HG02678 (cell line): ENCODE measurements around the gene SPATA25.
"Not testable (repeated sequence)": the region's sequence is repeated elsewhere in the genome, so short reads cannot be mapped to it uniquely, and the experiment has no call there.

Source experiments
- ATAC-seq: cut with Tn5 transposase; IDR thresholded peaks from one replicate; pipeline ENCODE4 v1.9.1; 2021; ENCODE audit warnings: mild to moderate bottlenecking, moderate library complexity; ENCODE audit not compliant: unreplicated experiment

The SPATA25 gene

GRCh38 chr20:45917790-45918141, 30.3 kb upstream of the SPATA25 start:
- ATAC-seq, result no peak

DNA sequence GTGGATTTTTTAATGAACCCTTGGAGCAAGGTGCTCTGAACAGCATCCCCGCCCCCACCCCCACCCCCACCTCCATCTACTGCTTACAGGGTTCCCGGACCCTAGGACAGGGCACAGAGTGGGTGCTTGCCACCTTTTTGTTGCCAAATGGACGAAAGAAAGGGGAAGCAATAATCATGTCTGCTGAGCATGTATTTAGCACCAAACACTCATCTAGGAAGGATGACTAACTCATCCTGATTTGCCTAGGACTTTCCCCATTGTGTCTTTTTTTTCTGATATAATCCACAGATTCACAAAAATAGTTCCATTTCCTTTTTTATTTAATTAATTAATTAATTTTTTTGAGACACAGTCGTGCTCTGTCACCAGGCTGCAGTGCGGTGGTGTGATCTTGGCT, 25.7 kb upstream of the SPATA25 start:
- no peak for ATAC-seq

DNA sequence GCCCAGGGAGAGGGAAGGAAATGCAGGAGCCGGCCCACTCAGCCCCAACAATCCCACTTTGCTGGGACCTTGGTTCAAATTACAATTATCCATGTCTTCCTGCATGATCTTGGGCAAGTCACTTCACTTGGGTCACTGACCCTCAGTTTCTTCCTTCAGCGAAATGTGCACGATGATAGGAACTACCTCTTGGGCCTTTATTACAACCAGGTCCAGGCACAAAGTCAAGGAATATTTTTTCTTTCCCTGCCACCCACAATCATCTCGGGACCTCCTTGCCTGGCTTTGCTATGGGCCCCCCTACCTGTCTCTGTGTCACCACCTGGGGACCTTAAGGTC, 24.9 kb upstream of the SPATA25 start:
- ATAC-seq, result no peak

- no peak for ATAC-seq
Measured at GRCh38 chr20:45911486-45912343, 24.3 kb upstream of the SPATA25 start, which contains the start of gene PLTP. TSS of gene PLTP (minus strand) at chr20:45912155. CDS start at chr20:45911452, 703 bp downstream.

DNA sequence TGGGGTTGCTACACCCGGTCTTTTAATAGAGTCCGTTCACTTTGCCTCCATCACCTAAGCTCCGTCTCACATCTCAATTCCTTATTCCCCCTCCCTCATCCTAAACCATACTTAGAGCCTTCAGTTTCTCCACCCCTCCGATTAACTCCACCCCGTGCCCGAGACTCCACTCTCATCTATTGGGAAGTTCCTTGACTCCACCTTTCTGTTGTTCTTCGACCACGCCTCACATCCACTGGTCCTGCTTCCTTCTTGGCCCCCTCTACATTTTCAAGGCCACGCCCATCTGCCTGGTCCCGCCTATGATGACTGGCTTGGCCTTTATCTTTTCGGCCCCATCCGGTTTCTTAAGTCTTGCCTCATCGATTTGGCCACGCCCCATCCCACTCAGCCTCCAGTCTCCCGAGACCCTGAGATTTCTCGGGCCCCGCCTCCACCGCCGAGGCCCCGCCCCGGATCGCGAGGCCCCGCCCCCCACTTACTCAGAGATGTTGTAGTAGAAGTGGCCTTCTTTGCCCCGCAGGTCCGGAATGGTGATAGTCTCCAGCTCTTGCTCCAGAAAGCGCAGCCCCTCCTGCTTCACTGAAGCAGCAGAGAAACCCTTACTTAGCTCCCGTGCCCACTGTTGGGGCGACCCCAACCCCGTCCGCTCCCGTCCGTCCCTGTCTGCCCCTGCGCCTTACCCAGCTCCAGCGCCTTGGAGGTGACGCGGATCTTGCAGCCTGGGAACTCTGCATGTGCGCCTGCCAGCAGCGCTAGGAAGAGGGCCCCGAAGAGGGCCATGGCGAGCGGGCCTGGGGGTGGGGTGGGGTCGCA, 23.5 kb upstream of the SPATA25 start:
- ATAC-seq, result peak; percentile 89

DNA sequence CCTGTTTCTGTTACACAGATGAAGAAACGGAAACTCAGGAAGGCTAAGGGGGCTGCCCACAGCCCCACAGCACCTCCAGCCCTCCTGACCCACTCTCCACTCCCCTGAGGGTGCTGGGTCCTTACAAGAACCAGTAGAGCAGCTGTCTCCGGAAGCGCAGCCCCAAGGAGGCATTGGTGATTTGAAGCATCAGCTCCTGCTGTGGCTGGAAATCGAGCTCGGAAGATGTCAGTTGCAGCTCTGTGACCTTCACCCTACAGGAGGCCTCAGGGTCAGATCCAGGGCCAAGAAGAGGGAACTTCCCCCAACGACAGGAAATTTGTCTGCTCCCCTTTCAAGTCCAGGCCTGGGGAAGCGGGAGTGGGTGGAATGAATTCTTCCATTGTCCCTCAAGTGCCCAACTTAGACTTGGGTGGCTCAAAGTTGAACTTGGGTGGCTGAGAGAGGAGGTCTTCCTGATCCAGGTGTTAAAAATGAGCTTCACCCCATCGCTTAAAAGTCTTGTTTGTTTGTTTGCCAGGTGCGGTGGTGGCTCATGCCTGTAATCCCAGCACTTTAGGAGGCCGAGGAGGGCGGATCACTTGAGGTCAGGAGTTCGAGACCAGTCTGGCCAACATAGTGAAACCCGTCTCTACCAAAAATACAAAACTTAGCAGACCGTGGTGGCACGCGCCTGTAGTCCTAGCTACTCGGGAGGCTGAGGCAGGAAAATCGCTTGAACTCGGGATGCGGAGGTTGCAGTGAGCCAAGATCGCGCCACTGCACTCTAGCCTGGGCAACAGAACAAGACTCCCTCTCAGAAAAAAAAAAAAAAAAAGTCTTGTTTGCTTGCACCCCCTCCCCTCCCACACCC, 22.6 kb upstream of the SPATA25 start:
- ATAC-seq, result no peak

DNA sequence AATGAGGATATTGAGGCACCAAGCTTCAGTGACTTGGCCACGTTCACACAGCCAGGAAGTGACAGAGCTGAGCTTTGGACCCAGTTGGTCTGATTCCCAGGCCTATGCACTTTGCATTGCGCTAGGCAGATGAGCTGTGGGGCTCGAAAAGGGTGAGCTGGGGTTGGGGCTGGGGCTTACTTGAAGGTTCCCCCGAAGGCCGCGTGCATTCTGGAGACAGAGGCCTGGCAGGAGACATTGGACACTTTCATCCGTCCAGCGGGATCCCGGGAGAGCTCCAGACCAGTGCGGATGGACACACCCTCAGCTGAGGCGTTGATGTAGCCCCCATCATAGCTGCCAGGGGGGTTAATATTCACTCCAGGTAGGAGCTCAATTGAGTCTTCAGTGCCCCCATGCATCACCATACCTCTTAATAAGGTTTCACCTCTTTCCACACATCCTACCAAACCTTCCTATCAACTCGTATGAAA, 21.9 kb upstream of the SPATA25 start:
- ATAC-seq, result no peak

GRCh38 chr20:45908084-45908483, 20.7 kb upstream of the SPATA25 start:
- no peak for ATAC-seq

DNA sequence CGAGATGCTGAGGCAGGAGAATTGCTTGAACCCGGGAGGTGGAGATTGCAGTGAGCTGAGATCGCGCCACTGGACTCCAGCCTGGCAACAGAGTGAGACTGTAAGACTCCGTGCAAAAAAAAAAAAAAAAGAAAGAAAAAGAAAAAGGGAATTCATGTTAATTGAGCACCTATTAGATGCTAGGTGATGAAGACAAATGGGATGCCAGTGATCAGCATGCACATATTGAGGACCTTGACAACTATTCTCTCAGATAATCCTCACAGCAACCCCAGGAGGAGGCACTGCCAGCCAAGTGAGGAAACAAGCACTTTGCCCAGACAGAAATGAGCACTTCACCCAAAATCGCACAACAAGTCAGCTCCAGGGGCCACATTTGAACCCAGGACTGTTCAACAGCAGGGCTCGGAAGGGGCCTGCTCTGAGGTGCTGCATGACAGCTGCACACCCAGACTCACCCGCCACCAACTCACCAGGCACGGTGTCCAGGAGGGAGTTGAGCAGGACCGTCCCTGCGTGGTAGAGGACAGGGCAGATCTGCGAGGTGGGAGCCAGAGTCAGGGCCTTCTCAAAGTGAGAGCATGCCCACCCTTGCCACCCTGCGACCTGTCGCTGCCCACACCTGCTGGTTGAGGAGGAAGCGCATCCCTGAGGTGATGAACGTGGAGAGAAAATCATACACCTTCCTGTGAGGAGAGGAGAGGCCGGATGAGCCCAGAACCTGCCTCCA, 20.0 kb upstream of the SPATA25 start:
- ATAC-seq, result no peak

GRCh38 chr20:45905505-45906079, 18.2 kb upstream of the SPATA25 start:
- no peak for ATAC-seq

DNA sequence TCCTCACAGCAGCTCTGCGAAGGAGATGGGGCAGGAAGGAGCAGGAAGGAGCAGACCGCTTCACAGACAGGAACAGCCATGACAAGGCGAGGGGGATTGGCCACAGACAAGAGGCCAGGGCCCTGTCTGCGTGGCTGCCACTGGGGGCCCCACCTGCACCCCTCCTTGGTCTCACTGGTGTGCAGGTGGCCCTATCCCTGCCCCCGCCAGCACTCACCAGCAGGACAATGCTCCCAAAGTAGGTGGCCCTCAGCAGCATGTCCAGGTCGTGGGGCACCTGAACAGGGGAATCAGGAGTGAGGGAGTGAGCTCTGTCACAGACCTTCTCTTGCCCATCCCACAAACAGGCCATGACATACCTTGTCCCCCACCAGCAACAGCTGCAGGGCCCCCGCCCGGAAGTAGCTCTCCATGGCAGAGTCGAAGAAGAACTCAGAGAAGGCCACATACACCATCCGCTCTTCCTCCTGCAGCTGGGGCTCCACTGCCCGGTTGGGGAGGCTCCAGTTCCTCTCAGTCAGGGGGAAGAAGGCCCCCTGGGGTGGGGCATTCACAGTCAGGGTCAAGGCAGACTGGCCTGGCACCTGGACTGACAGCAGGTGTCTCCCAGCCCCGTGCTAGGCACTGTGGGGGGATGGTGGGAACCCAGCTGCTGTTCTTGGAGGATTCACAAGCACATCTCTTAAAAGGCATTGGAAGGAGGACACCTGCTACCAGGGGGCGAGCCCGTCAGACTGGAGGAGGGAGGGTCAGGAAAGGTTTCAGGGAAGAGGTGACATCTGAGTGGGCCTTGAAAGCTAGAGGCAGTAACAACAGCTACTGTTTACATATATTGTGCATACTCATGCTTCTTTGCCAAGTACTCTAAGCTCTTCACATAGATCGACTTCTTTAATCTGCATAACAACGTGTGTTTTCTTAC, 17.4 kb upstream of the SPATA25 start:
- no peak for ATAC-seq

DNA sequence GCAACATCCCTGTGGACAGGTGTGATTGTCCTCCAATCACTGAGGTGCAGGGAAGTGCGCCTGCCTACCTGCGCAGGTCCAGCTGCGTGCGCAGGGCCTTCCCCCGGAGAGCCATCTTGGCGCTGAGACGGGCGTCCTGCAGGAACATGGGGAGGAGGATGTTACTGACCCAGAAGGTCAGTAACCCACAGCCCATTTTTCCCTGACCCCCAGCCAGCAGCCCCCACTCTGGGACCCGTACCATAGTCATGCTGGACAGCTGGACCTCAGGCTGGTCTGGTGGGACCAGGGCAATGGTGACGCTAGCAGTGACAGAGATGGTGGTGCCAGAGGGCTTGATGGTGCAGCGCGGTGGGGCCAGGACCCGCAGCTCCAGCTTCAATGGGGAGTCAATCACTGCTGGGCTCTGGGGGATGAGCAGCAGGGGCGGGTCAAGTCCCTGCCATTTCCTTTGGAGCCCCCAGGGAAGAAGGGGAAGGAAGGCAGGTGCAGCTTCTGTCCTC, 14.8 kb upstream of the SPATA25 start:
- ATAC-seq, result no peak

GRCh38 chr20:45901332-45901731, 13.9 kb upstream of the SPATA25 start:
- not testable (repeated sequence) for ATAC-seq

- ATAC-seq, result no peak
Measured at GRCh38 chr20:45899046-45899835, 11.8 kb upstream of the SPATA25 start.

DNA sequence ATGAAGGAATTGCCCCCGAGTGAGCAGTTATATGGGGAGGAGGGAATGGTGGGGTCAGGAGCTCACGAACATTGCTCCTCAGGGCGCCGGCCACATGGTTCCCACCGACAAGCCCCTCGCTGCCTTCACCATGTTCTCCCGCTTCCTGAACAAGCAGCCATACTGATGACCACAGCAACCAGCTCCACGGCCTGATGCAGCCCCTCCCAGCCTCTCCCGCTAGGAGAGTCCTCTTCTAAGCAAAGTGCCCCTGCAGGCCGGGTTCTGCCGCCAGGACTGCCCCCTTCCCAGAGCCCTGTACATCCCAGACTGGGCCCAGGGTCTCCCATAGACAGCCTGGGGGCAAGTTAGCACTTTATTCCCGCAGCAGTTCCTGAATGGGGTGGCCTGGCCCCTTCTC, 10.9 kb upstream of the SPATA25 start:
- ATAC-seq, result no peak

- no peak for ATAC-seq
Measured at GRCh38 chr20:45897692-45898091, 10.3 kb upstream of the SPATA25 start.

- ATAC-seq, result no peak
Measured at GRCh38 chr20:45897289-45897688, 9.9 kb upstream of the SPATA25 start.

- no peak for ATAC-seq
Measured at GRCh38 chr20:45896641-45897161, 9.3 kb upstream of the SPATA25 start.
